Measurements from ENCODE around the gene PPCDC.

The PPCDC gene, protein sequence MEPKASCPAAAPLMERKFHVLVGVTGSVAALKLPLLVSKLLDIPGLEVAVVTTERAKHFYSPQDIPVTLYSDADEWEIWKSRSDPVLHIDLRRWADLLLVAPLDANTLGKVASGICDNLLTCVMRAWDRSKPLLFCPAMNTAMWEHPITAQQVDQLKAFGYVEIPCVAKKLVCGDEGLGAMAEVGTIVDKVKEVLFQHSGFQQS

GRCh38 chr15:75023181-75023871, at the start of gene PPCDC:
TSS of gene PPCDC (plus strand) at chr15:75023590. CDS start at chr15:75028319, 4,729 bp downstream.
- DNase-seq (ENCODE audit: low spot score) = peak; percentile 95

DNA sequence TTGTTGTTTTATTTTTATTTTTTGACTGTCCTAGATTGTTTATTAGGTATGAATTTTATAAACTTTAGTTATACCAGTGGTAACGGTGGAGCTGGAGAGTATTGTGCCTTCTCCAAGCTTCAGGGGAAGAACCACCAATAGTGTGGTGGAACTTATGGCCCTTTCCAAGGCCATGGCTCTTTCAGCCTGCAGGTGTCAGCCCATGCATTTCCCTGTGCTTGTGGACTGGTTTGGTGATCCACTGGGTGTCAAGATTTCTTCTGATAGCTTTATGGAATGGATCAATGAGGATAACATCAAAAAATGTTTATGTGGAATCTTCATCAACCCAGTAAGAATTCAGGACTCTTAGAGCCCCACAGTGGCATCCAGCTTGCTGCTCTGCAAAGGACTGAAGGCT, 47.2 kb upstream of the PPCDC start:
- DNase-seq (ENCODE audit: low spot score) = no peak

GRCh38 chr15:74977599-74977998, 45.8 kb upstream of the PPCDC start:
- DNase-seq (ENCODE audit: low spot score) = no peak

- DNase-seq (ENCODE audit: low spot score) = no peak
Observed at GRCh38 chr15:74978077-74978476, 45.3 kb upstream of the PPCDC start.

GRCh38 chr15:74978503-74978902, 44.9 kb upstream of the PPCDC start:
- DNase-seq (ENCODE audit: low spot score) = peak; percentile 56

DNA sequence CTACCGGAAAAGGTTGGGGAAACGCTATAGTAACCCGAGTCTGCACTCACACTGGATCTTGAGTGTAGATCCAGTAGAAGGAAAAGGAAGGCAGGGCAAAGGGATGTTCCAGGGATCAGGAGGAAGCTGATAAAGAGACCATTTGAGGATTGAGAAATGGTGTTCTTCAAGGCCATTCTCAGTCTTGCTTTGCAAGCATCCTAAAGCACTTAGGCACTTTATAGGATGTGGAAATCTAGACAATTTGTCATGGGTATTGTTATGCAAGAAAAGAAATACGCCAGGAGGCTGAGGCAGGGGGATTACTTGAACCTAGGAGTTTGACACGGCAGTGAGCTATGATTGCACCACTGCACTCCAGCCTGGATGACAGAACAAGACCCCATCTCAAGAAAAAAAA, 41.2 kb upstream of the PPCDC start:
- DNase-seq (ENCODE audit: low spot score) = no peak

DNA sequence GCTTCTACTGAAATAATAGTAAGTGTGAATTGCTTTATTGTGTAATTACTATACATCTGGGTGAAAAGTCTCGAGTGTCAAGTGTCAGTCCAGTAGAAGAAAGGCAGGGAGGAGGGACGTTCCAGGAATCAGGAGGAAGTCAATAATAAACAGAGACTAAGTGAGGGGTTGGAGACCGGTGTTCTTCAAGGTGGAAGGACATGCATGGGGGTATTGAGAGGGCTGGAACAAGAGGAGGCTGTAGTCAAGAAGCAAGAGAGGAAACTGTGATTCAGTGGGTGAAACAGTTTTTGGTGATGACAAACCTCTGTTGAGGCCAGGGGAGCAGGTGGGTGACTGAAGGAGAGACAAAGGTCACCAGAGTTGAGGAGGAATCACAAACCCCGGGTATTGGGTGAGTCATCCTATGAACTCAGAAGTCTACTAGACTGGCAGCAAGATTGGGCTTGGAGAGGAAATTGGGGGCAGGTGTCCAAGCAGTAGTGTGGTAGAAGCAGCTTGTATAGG, 39.6 kb upstream of the PPCDC start:
- no peak for DNase-seq (ENCODE audit: low spot score)

- DNase-seq (ENCODE audit: low spot score) = no peak
Observed at GRCh38 chr15:74988007-74988800, 35.2 kb upstream of the PPCDC start.

- DNase-seq (ENCODE audit: low spot score) = no peak
Observed at GRCh38 chr15:74989527-74989926, 33.9 kb upstream of the PPCDC start.

DNA sequence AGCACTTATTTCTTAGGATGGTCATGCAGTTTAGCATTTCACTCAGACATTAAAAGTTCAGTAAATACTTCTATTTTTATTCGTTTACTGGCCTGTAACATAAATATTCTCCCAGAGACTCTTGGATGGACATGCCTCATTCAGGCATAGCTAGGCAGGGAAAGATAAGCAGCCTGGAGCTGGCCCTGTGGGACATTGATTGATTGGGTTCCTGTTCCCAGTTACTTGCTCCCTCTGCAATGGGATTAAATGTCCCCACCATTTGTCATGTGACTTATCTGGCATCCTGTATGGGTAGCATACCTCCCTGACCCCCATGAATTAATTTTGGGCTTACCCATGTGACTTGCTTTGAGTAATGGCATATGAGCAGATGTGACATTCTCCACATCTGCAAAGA, 30.8 kb upstream of the PPCDC start:
- no peak for DNase-seq (ENCODE audit: low spot score)

DNA sequence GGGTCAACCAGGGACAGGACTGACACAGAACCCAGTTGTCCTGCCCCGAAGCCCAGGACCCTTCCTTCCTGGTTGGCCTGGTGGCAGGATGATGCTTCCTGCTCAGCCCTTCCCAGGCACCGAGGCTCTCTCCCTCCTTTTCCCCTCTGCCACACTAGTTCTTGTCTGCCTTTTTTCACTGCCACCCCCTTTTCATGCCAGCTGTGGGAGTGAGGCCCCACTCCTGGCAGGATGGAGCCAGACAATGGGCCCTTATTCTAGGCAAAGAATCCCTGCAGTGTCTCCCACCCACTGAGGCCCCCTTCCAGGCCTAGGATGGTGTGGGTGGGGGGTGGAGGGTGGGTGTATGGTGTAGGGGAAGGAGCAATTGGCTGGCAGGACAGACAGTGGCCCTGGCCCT, 29.2 kb upstream of the PPCDC start:
- peak; percentile 79 for DNase-seq (ENCODE audit: low spot score)

DNA sequence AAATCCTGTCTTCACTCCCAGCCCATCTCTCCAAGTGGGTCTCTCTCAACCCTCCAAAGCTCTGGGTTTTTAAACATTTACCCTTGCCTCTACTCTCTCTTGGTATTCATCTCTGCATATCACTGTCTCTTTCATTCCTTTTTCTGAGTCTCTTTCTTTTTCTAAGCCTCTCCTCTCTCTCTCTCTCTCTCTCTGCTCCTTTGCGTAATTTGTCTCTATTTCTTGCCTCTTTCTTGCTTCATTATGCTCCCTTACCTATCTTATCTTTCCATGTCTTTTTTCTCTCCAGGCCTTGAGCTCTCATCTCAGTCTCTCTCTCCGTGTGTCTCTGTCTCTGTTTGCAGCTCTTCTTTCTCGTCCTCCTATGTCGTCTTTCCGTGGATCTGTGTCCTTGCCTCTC, 28.7 kb upstream of the PPCDC start:
- DNase-seq (ENCODE audit: low spot score) = no peak

DNA sequence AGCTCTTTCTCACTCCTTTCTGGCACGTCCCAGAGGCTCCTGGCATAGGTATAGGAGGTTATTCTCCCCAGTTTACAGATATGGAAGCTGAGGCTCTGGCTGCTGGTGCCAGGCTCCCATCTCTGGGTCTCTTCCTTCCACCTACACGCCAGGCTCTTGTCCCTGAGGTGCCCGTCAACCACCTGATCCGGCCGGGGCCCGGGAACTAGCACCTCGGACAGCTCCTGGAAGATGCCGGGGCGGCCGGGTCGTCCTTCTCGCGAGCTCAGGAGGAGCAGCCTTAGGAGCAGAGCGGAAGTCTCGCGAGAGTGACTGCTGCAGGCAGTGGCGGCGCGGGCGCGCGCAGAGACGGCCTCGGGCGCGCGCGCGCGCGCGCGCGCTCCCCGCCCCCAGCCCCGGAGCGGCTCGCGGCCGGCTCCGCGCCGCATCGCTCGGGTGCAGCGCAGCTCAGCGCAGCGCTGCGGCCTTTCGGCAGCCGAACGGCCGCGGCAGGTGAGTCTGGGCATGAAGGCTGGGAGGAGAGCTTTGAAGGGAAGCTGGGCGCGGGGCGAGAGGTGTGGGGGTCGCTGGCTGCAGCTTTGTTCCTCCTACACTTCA, 28.1 kb upstream of the PPCDC start, which contains the start of gene SCAMP5:
SCAMP5 (plus strand) TSS at position 382 of the 597 bp plus-strand sequence. CDS start 16,277 bp downstream, outside the sequence.
- peak; percentile 90 for DNase-seq (ENCODE audit: low spot score)

- DNase-seq (ENCODE audit: low spot score) = peak; percentile 22
Observed at GRCh38 chr15:74995779-74996765, 27.3 kb upstream of the PPCDC start.

GRCh38 chr15:74997141-74997540, 26.2 kb upstream of the PPCDC start:
- DNase-seq (ENCODE audit: low spot score) = no peak

DNA sequence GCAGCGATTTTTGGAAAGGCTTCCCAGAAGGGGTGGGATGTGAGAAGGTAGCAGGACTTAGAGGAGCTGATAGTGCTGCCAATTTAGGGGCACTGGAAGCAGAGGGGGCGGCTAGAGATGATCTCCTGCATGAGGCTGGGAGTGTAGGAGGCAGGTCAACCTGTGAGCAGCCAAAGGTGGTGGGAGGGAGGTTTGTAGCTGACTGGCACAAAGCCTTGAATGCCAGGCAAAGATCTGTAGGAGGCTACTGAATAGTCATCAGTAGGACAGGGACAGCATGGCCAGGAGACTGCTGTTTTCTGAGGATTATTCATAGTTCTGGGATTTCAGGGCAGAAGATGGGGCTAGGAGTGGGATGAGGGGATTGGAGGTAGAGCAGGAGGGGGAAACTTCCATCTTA, 25.8 kb upstream of the PPCDC start:
- DNase-seq (ENCODE audit: low spot score) = no peak

GRCh38 chr15:75001310-75001709, 22.1 kb upstream of the PPCDC start:
- DNase-seq (ENCODE audit: low spot score) = no peak

GRCh38 chr15:75002398-75002797, 21.0 kb upstream of the PPCDC start:
- no peak for DNase-seq (ENCODE audit: low spot score)

- no peak for DNase-seq (ENCODE audit: low spot score)
Observed at GRCh38 chr15:75007216-75007615, 16.2 kb upstream of the PPCDC start.

DNA sequence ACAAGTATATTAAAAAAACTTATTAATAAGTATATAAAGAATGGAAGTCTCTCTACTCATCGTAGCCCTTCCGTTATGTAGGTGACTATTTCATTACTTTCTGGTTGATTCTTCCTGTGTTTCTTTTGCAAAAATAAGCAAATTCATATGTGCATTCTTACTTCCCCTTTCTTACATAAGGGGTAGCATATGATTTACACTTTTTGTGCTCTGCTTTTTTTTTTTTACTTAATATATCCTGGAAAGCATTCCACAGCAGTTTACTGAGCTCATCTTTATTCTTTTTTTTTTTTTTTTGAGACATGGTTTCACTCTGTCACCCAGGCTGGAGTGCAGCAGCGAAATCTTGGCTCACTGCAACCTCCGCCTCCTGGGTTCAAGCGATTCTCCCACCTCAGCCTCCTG, 15.2 kb upstream of the PPCDC start:
- no peak for DNase-seq (ENCODE audit: low spot score)
